IMR-90 (cell line): ENCODE results near the gene RPH3AL. TPM values are rescaled to one million over a fixed set of nuclear protein-coding genes. Genes with fewer than 3 reads are reported as not detected.

Experiments
- ATAC-seq: fragments of 200-7000 bp; cut with Tn5 transposase; 2 replicates; pipeline ENCODE4 v1.9.1; 2020; ENCODE audit warnings: low read depth, mild to moderate bottlenecking, moderate library complexity
- BruUV-seq: library from RNA; stranded (reverse); fragments of 400-500 nt; replicated peaks from 2 replicates; lab custom pipeline; 2021; lab: Mats Ljungman, UMichigan
- CTCF ChIA-PET: fragments of 300-600 bp; formaldehyde crosslinking; extraction: SDS; loops from one replicate; lab custom pipeline; 2021; ENCODE audit warnings: antibody characterized with exemption; lab: Yijun Ruan, JAX
- POLR2A ChIA-PET: fragments of 300-600 bp; sonication (Branson Sonifier 250); formaldehyde crosslinking; loops from one replicate; lab custom pipeline; 2022; ENCODE audit warnings: antibody characterized with exemption; ENCODE audit not compliant: unreplicated experiment; lab: Charles Lee
- DNase-seq: peaks from one replicate; pipeline ENCODE4 v3.0.0; 2013
- H2AFZ ChIP-seq: replicated peaks from 2 replicates; pipeline ENCODE3; 2013; ENCODE audit warnings: low read length, mild to moderate bottlenecking; ENCODE audit not compliant: poor library complexity
- H2AK5ac ChIP-seq: 2 replicates; pipeline ENCODE4 v1.6.1; 2013; ENCODE audit warnings: low read depth, low read length, inconsistent platforms
- H2AK9ac ChIP-seq: replicated peaks from 2 replicates; pipeline ENCODE3; 2013; ENCODE audit warnings: mild to moderate bottlenecking, low read depth, low read length, moderate library complexity; ENCODE audit not compliant: poor library complexity
- H2BK120ac ChIP-seq: 2 replicates; pipeline ENCODE4 v1.6.1; 2013; ENCODE audit warnings: low read depth, low read length, inconsistent platforms
- H2BK15ac ChIP-seq: 3 replicates; pipeline ENCODE4 v1.6.1; 2013; ENCODE audit warnings: low read depth, low read length, inconsistent platforms
- H2BK20ac ChIP-seq: 2 replicates; pipeline ENCODE4 v1.6.1; 2013; ENCODE audit warnings: low read depth, mild to moderate bottlenecking, inconsistent platforms, low read length, moderate library complexity
- H2BK5ac ChIP-seq: 2 replicates; pipeline ENCODE4 v1.6.1; 2013; ENCODE audit warnings: mild to moderate bottlenecking, low read depth, low read length, inconsistent platforms; ENCODE audit not compliant: poor library complexity, severe bottlenecking
- H3K14ac ChIP-seq: replicated peaks from 2 replicates; pipeline ENCODE4 v1.6.1; 2013; ENCODE audit warnings: low read depth, low read length, inconsistent platforms
- H3K18ac ChIP-seq: 2 replicates; pipeline ENCODE4 v1.6.1; 2013; ENCODE audit warnings: low read depth, low read length, control low read depth
- H3K23ac ChIP-seq: 2 replicates; pipeline ENCODE4 v1.6.1; 2013; ENCODE audit warnings: low read depth, low read length, inconsistent platforms
- H3K27ac ChIP-seq: 2 replicates; pipeline ENCODE4 v1.5.1; 2013; ENCODE audit warnings: mild to moderate bottlenecking, control low read depth, low read length; ENCODE audit not compliant: insufficient read depth
- H3K27me3 ChIP-seq: 2 replicates; pipeline ENCODE4 v1.6.1; 2013; ENCODE audit warnings: low read length; ENCODE audit not compliant: control insufficient read depth, insufficient read depth
- H3K36me3 ChIP-seq: 2 replicates; pipeline ENCODE4 v1.6.1; 2013; ENCODE audit warnings: low read length, mixed read lengths; ENCODE audit not compliant: control insufficient read depth, insufficient read depth
- H3K4ac ChIP-seq: 2 replicates; pipeline ENCODE4 v1.6.1; 2013; ENCODE audit warnings: low read depth, low read length, inconsistent platforms
- H3K4me1 ChIP-seq: 2 replicates; pipeline ENCODE4 v1.6.1; 2013; ENCODE audit warnings: low read length, mixed read lengths; ENCODE audit not compliant: control insufficient read depth, insufficient read depth
- H3K4me2 ChIP-seq: 2 replicates; pipeline ENCODE4 v1.6.1; 2013; ENCODE audit warnings: low read depth, mild to moderate bottlenecking, control low read depth, low read length, moderate library complexity
- H3K4me3 ChIP-seq: 2 replicates; pipeline ENCODE4 v1.5.1; 2013; ENCODE audit warnings: low read depth, mild to moderate bottlenecking, control low read depth, low read length, moderate library complexity; ENCODE audit not compliant: insufficient read depth
- H3K56ac ChIP-seq: 2 replicates; pipeline ENCODE4 v1.6.1; 2013; ENCODE audit warnings: low read length, inconsistent platforms; ENCODE audit not compliant: insufficient read depth; ENCODE audit errors: extremely low read depth
- H3K79me1 ChIP-seq, 2 experiments: 2 replicates each; pipeline ENCODE4 v1.6.1; 2013; ENCODE audit warnings: low read length in 2 of 2, inconsistent platforms in 1 of 2, low read depth in 1 of 2
- H3K9ac ChIP-seq: 2 replicates; pipeline ENCODE4 v1.6.1; 2013; ENCODE audit warnings: low read depth, low read length, control low read depth
- H3K9me1 ChIP-seq: 2 replicates; pipeline ENCODE4 v1.6.1; 2013; ENCODE audit warnings: low read length, inconsistent platforms; ENCODE audit not compliant: insufficient read depth
- H3K9me3 ChIP-seq: 2 replicates; pipeline ENCODE4 v1.6.1; 2013; ENCODE audit warnings: low read length; ENCODE audit not compliant: control insufficient read depth, insufficient read depth
- H4K20me1 ChIP-seq: 2 replicates; pipeline ENCODE4 v1.6.1; 2013; ENCODE audit warnings: low read length, inconsistent platforms; ENCODE audit not compliant: insufficient read depth
- H4K5ac ChIP-seq: 2 replicates; pipeline ENCODE4 v1.6.1; 2013; ENCODE audit warnings: mild to moderate bottlenecking, low read depth, low read length, control low read depth
- H4K8ac ChIP-seq, 2 experiments: 2 replicates each; pipeline ENCODE4 v1.6.1; 2013; ENCODE audit warnings: low read depth in 2 of 2, low read length in 2 of 2, control low read depth in 1 of 2, inconsistent platforms in 1 of 2
- H4K91ac ChIP-seq: 2 replicates; pipeline ENCODE4 v1.6.1; 2013; ENCODE audit warnings: low read depth, low read length, inconsistent platforms; ENCODE audit not compliant: insufficient read depth
- BHLHE40 ChIP-seq: fragments of 150-350 bp; IDR thresholded peaks from 2 replicates; pipeline ENCODE4 v1.6.1; 2016; ENCODE audit warnings: mild to moderate bottlenecking, low read depth, low read length
- CEBPB ChIP-seq: IDR thresholded peaks from 2 replicates; pipeline ENCODE4 v1.6.1; 2012; ENCODE audit warnings: low read depth, low read length, improper control_type of control experiment
- CHD1 ChIP-seq: IDR thresholded peaks from 2 replicates; pipeline ENCODE4 v1.6.1; 2012; ENCODE audit warnings: low read depth, low read length, improper control_type of control experiment
- FOS ChIP-seq: fragments of 150-350 bp; IDR thresholded peaks from 2 replicates; pipeline ENCODE4 v1.6.1; 2016; ENCODE audit warnings: low read depth, low read length
- RAD21 ChIP-seq: IDR thresholded peaks from 2 replicates; pipeline ENCODE4 v1.6.1; 2012; ENCODE audit warnings: low read length, improper control_type of control experiment
- RFX5 ChIP-seq: IDR thresholded peaks from 2 replicates; pipeline ENCODE4 v1.8.0; 2012; ENCODE audit warnings: low read depth, mild to moderate bottlenecking, low read length, moderate library complexity
- SMC3 ChIP-seq: fragments of 150-350 bp; IDR thresholded peaks from 2 replicates; pipeline ENCODE4 v1.6.1; 2016; ENCODE audit warnings: low read depth, mild to moderate bottlenecking, antibody characterized with exemption, low read length, moderate library complexity
- USF2 ChIP-seq: fragments of 150-350 bp; IDR thresholded peaks from 2 replicates; pipeline ENCODE4 v1.6.1; 2017; ENCODE audit warnings: mild to moderate bottlenecking, antibody characterized with exemption, low read length, low read depth
- WGBS, 2 experiments: methylation state at CpG; one replicate each; pipeline versions ENCODE4 v1.1.5 to v1.1.7; 2013; ENCODE audit warnings: missing lambda C conversion rate in 2 of 2; ENCODE audit not compliant: insufficient read length in 1 of 2; ENCODE audit errors: extremely low coverage in 2 of 2; 5-methylcytosine and 5-hydroxymethylcytosine counted together
- dilution Hi-C: fragments of 300-500 bp; cut with HindIII; formaldehyde crosslinking; loops from one replicate; pipeline ENCODE4 v1.14.3; 2018; ENCODE audit warnings: low sequenced_read_pairs; ENCODE audit not compliant: unreplicated experiment
- in situ Hi-C: fragments of 300-500 bp; cut with MboI; formaldehyde crosslinking; loops from 3 replicates; pipeline ENCODE4 v1.14.3; 2019; ENCODE audit warnings: low sequenced_read_pairs, inconsistent platforms, mixed read lengths
- intact Hi-C: fragments of 100-400 bp; cut with micrococcal nuclease; formaldehyde crosslinking; loops from 2 replicates; pipeline ENCODE4 v1.10.0; 2022
- polyA plus RNA-seq, 3 experiments: library from polyadenylated mRNA; depleted of rRNA; stranded (reverse); fragments of >200 nt; gene quantifications; 2 replicates each; pipeline ENCODE4 v1.2.3, GENCODE V29; 2012; ENCODE audit warnings: low replicate concordance in 1 of 3
- total RNA-seq: library from RNA; depleted of rRNA; stranded (reverse); fragments of >200 nt; gene quantifications from 2 replicates; pipeline ENCODE4 v1.2.3, GENCODE V29; 2012
- TF ChIP-seq, protein P1 (sequence below): conservative IDR thresholded peaks from 2 replicates; pipeline ENCODE4 v1.5.1; 2012; ENCODE audit warnings: mild to moderate bottlenecking, low read depth, low read length, improper control_type of control experiment

The RPH3AL gene
- total and polyA plus RNA-seq, 2 of the 4 experiments (the other 2 are of a cell fraction) = 1.8 to 2.5 TPM

DNA sequence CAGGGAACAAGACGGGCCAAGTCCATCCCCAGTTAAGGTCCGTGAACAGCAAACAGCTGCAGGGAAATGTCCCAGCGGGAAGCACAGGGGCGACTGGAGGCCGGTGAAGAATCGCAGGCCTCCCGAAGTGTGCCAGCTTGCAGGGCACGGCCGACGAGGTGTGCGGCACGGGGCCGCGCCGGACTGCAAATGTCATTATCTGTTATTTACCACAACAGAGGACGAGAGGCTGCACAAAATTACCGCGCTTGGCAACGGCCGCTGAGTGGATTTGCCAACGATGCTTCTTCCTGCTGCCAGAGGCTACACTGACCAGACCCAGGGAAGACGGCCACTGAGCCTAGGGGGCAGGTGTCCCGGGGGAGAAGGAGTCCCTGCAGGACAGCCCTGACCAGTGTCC lies 53.1 kb downstream of the RPH3AL start:
- H4K20me1 ChIP-seq = no peaks in the 10 kb centered on the region
- no peak overlapping the region for H3K4ac ChIP-seq
- H3K18ac ChIP-seq = no peak overlapping the region
- H2BK20ac ChIP-seq = no peak overlapping the region
- H2AFZ ChIP-seq = no peak overlapping the region
- H2BK15ac ChIP-seq = no peak overlapping the region
- no peaks in the 10 kb centered on the region for H3K9me1 ChIP-seq
- H3K4me1 ChIP-seq = no peaks in the 10 kb centered on the region
- H3K23ac ChIP-seq = no peak overlapping the region
- H4K91ac ChIP-seq = no peak overlapping the region
- ChIA-PET POLR2A (no interaction called here), CTCF (no interaction called here)
- H3K27ac ChIP-seq = no peak overlapping the region
- dilution Hi-C loops = no loop called here
- no peak overlapping the region for H2AK9ac ChIP-seq
- no peak for ATAC-seq
- peaks cover 23% of the 10 kb centered on the region for H3K27me3 ChIP-seq
- no peaks in the 10 kb centered on the region for H3K9me3 ChIP-seq
- H4K5ac ChIP-seq = no peak overlapping the region
- intact Hi-C loops = no loop called here
- in situ Hi-C loops = no loop called here
- H3K9ac ChIP-seq = no peak overlapping the region
- H3K79me1 ChIP-seq = no peaks in the 10 kb centered on the region
- H3K36me3 ChIP-seq = no peaks in the 10 kb centered on the region
- H2AK5ac ChIP-seq = no peak overlapping the region
- BruUV-seq = no TSS peak
- WGBS, 2 experiments = 83% methylated on average over 4 of the region's 23 CpGs; no CpG with 5 or more reads in 1 of the 2 experiments
- H4K8ac ChIP-seq = no peak overlapping the region
- H3K4me2 ChIP-seq = no peak overlapping the region
- H3K14ac ChIP-seq = no peak overlapping the region
- DNase-seq = no peak
- no peak overlapping the region for H2BK120ac ChIP-seq
- H3K56ac ChIP-seq = no peak overlapping the region
- TF ChIP-seq RFX5 = no peak
- TF ChIP-seq RAD21 = no peak
- no peak for TF ChIP-seq FOS
- TF ChIP-seq, protein P1, sequence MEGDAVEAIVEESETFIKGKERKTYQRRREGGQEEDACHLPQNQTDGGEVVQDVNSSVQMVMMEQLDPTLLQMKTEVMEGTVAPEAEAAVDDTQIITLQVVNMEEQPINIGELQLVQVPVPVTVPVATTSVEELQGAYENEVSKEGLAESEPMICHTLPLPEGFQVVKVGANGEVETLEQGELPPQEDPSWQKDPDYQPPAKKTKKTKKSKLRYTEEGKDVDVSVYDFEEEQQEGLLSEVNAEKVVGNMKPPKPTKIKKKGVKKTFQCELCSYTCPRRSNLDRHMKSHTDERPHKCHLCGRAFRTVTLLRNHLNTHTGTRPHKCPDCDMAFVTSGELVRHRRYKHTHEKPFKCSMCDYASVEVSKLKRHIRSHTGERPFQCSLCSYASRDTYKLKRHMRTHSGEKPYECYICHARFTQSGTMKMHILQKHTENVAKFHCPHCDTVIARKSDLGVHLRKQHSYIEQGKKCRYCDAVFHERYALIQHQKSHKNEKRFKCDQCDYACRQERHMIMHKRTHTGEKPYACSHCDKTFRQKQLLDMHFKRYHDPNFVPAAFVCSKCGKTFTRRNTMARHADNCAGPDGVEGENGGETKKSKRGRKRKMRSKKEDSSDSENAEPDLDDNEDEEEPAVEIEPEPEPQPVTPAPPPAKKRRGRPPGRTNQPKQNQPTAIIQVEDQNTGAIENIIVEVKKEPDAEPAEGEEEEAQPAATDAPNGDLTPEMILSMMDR = no peak
- no peak for TF ChIP-seq SMC3
- TF ChIP-seq CHD1 = no peak
- no peak for TF ChIP-seq USF2
- TF ChIP-seq BHLHE40 = no peak
- no peak for TF ChIP-seq CEBPB
- H3K4me3 ChIP-seq = no peak overlapping the region
- no peak overlapping the region for H2BK5ac ChIP-seq
